Measurements from ENCODE around the gene KCNJ18.
"Not testable (repeated sequence)": the region's sequence is repeated elsewhere in the genome, so short reads cannot be mapped to it uniquely, and the experiment has no call there.

The KCNJ18 gene

DNA sequence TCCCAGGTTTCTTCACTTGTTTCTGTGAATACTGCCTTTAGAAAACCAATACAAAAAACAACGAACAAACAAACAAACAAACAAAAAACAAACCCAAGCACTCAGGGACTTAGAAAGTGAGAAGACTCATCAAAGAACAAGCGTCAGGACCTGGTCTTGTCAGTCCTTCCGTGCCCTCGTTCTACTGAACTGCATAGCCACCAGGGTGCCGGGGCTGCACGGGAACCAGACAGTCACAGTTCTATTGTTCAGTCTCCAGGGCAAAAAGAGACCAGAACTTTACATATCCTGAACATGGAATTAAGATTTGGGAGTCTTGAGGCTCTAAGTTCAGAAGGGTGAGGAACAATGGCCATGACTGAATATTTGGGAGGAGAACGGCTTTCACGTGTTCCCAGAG, 28.2 kb downstream of the KCNJ18 start:
- in situ Hi-C loops (cut with MboI; ENCODE audit: low sequenced_read_pairs), result not testable (repeated sequence)

- in situ Hi-C loops (cut with MboI; ENCODE audit: low sequenced_read_pairs), result not testable (repeated sequence)
Measured at GRCh38 chr17:21722268-21722667, 29.9 kb downstream of the KCNJ18 start.

- in situ Hi-C loops (cut with MboI; ENCODE audit: low sequenced_read_pairs), result not testable (repeated sequence)
Measured at GRCh38 chr17:21724216-21725006, 32.1 kb downstream of the KCNJ18 start.

GRCh38 chr17:21731076-21731475, 38.8 kb downstream of the KCNJ18 start:
- in situ Hi-C loops (cut with MboI; ENCODE audit: low sequenced_read_pairs), result not testable (repeated sequence)

GRCh38 chr17:21733931-21734330, 41.6 kb downstream of the KCNJ18 start:
- in situ Hi-C loops (cut with MboI; ENCODE audit: low sequenced_read_pairs), result not testable (repeated sequence)

- in situ Hi-C loops (cut with MboI; ENCODE audit: low sequenced_read_pairs), result not testable (repeated sequence)
Measured at GRCh38 chr17:21735814-21736213, 43.5 kb downstream of the KCNJ18 start.

DNA sequence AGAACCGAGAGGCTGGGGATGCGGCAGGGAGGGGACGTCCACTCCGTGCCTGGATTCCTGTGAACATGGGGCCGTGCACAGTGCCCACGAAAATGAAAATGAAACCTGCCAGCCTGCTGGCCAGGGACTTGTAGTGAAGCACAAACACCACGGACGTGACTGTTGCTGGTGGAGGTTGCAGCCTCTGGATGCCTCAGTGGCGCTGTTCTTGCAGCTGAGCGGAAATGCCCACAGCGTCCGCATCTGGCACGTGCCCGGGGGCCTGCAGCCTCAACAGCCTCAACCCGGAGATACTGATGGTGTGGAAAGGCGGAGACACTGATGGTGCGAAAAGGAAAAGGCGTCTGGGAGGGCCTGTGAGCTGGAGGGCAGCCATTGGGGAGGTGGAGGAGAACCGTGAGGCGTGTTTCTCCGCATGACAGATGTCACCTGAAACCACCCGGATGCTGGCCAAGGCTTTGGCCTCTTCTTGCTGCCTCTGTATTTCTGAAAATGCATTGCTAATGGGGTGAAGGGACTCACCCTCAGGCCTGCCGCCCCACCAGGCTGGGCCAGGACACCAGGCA, 44.8 kb downstream of the KCNJ18 start:
- in situ Hi-C loops (cut with MboI; ENCODE audit: low sequenced_read_pairs), result not testable (repeated sequence)

- in situ Hi-C loops (cut with MboI; ENCODE audit: low sequenced_read_pairs), result not testable (repeated sequence)
Measured at GRCh38 chr17:21738241-21738640, 45.9 kb downstream of the KCNJ18 start.

GRCh38 chr17:21738877-21739474, 46.7 kb downstream of the KCNJ18 start:
- in situ Hi-C loops (cut with MboI; ENCODE audit: low sequenced_read_pairs), result not testable (repeated sequence)

DNA sequence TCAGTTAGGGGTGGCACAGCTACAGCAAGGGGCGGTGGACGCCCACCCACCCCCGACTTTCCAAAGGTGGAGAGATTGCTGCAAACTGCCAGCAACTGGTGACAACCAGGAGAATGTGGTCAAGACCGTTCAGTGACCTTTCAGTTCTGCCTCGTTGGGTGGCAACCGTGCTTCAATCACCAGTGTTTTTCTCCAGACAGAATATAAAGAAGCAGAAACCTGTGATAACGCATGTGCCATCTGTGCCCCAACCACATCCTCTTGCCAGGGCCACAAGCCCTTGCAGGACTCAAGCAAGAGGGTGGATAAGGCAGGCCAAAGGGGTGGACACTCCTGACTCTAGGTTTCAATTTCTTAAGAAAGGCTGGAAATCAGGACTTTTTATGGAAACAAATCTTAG, 47.2 kb downstream of the KCNJ18 start:
- in situ Hi-C loops (cut with MboI; ENCODE audit: low sequenced_read_pairs), result not testable (repeated sequence)

DNA sequence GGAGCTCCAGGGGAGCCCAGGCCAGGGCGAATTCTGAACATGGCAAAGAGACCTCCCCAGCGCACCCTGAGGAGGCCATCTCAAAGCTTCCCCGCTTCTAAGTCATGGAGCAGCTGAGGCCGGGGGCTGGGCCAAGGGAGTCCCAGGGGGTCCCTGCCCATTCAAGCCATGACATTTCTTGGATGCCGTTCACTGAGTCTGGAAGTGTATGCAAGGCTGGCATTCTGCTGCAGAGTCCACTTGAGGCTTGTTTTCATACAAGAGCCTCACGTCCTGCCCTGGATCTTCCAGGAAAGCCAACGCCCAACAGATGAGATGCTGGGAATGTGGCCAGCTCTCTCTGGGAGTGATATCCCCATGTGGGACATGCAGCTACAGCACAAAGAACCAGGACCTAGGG, 48.5 kb downstream of the KCNJ18 start:
- in situ Hi-C loops (cut with MboI; ENCODE audit: low sequenced_read_pairs), result not testable (repeated sequence)

DNA sequence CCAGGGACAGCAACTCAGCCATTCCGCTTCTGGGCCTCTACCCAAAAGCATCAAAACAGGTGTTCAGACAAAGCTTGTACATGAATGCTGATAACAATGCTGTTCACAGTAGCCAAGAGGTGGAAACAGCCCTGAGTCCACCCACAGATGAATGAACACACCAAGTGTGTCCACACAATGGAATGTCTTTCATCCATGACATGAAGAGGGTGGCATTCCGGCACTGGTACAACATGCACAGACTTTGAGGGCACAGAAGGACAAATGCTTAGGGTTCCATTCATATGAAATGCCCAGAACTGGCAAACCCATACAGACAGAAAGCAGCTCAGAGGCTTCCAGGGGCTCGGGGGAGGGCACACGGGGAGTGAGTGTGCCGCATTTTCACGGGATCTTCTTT, 49.2 kb downstream of the KCNJ18 start:
- in situ Hi-C loops (cut with MboI; ENCODE audit: low sequenced_read_pairs), result not testable (repeated sequence)

GRCh38 chr17:21742326-21742725, 50.0 kb downstream of the KCNJ18 start:
- in situ Hi-C loops (cut with MboI; ENCODE audit: low sequenced_read_pairs), result no loop called here

GRCh38 chr17:21744151-21744550, 51.8 kb downstream of the KCNJ18 start:
- in situ Hi-C loops (cut with MboI; ENCODE audit: low sequenced_read_pairs), result not testable (repeated sequence)

GRCh38 chr17:21744621-21745020, 52.3 kb downstream of the KCNJ18 start:
- in situ Hi-C loops (cut with MboI; ENCODE audit: low sequenced_read_pairs), result not testable (repeated sequence)

DNA sequence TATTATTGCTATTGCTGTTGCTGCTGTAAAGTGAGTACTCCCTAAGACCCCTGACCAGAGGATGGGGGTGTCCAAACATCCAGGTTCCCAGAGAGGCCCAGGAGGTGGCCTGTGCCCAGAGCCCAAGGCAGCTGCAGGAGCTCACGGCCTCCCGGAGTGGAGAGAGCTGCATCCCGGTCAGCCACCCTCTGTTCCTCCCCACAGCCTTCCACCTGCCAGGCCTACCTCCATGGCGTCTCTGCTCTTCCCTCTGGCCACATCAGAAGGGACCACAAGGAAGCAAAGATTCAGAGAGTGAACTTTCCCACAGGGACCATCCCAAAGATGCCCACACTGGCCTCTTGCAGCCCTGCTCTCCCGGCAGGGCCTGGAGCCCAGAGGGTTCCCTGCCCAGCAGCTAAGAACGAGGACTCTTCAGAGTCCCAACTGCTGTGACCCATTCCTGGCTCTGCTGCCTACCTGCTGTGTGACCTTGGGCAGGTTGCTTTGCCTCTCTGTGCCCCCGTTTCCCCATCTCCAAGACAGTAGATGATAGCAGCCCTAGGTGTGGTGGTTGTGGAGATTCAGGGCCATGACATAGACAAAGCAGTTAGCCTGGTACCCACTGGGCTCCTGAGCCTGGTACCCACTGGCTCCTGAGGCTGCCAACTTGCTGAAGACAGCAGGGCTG, 53.2 kb downstream of the KCNJ18 start:
- in situ Hi-C loops (cut with MboI; ENCODE audit: low sequenced_read_pairs), result not testable (repeated sequence)

- in situ Hi-C loops (cut with MboI; ENCODE audit: low sequenced_read_pairs), result not testable (repeated sequence)
Measured at GRCh38 chr17:21746415-21746814, 54.1 kb downstream of the KCNJ18 start.

DNA sequence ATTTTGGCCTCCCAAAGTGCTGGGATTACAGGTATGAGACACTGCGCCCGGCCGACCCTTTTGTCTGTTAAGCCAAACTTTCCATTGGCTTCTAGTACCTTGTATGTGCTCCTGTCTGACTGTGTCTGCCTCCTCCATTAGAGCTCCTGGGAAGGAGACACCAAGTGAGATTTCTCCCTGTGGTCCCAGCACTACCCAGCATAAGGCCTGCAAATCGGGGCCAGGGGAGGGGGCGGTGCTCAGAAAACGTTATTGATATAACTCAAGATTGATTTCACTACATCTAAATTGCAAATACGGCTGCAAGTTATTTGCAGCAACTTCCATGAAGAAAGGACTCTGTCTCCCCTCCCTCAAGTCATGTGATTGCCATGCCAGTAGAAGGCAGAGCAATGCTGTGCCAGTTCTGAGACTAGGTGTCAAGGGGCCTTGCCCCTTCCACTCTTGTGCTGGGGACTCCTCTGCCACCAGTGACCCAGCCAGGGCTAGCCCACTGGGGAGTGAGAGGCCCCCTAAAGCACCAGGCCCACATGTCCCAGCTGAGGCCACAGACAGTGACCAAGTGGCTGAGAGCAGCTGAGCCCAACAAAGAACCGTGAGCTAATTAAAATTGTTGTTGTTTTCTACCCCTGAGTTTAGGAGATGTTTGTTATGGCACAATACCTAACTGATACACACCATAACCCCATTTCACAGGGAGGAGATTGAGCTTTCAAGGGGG, 55.0 kb downstream of the KCNJ18 start:
- in situ Hi-C loops (cut with MboI; ENCODE audit: low sequenced_read_pairs), result not testable (repeated sequence)

- in situ Hi-C loops (cut with MboI; ENCODE audit: low sequenced_read_pairs), result not testable (repeated sequence)
Measured at GRCh38 chr17:21748686-21749085, 56.4 kb downstream of the KCNJ18 start.

- in situ Hi-C loops (cut with MboI; ENCODE audit: low sequenced_read_pairs), result not testable (repeated sequence)
Measured at GRCh38 chr17:21749696-21750531, 57.6 kb downstream of the KCNJ18 start.
